NCI-H510A treated with DMSO at 0.1 percent for 48 hours (cell line): ENCODE measurements around the gene LGI2.

Experiments used
- DNase-seq: peaks from one replicate; lab custom pipeline; 2025; lab: John Stamatoyannopoulos, UW

The LGI2 gene

GRCh38 chr4:24995346-24995919 is 35.3 kb downstream of the LGI2 start:
- DNase-seq: no peak

DNA sequence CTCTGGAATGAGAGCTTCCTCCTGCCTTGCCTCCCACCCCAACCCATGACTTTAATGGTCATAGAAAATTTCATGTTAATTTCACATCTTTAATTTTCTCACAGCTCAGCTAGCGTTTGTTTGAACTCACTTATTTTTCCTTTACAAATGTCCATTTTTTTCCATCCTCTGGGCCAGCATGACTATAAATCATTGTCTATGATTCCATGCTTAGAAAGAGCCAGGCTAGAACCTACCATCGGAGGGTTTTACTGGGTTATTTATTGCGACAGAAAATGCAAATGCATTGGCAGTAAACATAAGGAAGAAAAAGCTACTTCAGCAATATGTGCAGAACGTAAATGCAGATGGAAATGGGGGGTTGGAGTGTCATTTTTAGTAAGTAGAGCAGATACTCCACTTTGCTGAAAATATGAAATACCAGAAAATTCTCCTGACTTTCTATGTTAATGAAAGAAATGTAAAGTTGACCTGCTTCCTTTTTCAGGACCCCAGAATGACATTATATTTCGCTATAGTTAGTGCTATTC is 37.1 kb downstream of the LGI2 start:
- DNase-seq: no peak

DNA sequence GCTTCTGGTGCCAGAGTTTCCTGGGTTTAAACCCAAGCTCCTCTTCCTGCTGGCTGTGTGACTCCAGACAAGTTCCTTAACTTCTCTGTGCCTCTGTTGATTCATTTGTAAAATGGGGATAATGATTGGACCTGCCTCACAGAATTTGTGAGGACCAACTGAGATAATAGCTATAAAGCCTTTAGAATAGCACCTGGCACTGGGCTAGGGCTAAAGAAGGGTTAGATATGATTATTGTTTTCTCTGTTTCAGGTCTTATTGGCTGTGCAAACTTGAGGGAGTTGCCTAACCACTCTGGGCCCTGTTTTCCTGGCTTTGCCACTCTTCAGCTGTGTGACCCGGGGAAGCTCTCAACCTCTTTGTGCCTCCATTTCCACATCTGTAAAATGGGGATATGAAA is 37.8 kb downstream of the LGI2 start:
- no peak for DNase-seq

DNA sequence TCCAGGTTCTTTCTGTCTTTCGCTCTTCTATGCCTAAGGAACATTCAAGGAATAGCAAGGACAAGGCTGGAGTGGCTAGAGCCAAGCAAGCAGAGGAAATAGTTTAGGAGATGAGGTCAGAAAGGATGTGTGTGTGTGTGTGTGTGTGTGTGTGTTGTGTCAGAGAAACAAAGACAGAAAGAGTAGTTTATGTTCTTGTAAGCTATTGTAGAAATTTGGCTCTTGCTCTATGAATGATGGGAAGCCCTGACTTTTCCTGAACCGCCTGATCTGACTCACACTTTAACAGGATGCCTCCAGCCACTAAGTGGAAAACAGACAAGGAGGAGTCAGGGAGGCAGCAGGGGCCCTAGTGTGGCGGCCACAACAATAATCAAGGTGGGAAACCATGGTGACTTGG is 39.7 kb downstream of the LGI2 start:
- DNase-seq: no peak

- DNase-seq: no peak
Observed at GRCh38 chr4:24989327-24989726, 41.4 kb downstream of the LGI2 start.

DNA sequence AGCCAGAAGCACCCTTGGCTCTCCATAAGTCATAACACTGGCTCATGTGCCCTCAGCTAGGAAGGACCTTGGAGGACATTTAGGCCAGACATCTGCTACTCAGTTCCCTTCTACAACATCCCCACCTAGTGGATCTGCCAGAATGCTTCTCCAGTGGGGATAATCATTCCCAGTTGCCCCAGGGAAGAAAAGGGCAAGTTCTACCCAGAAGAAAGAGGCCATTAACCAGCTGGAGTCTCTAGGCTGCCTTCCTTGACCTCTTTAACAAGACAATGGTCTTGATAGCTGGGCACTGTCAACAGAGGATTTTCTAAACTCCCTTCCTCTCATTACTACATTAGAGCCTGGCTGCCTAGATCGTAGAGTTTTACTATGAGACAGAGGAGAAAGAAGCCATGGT is 42.0 kb downstream of the LGI2 start:
- DNase-seq: peak; percentile 8

GRCh38 chr4:24984602-24985532 is 45.9 kb downstream of the LGI2 start:
- no peak for DNase-seq

- no peak for DNase-seq
Observed at GRCh38 chr4:24980740-24981139, 50.0 kb downstream of the LGI2 start.

- peak; percentile 68 for DNase-seq
Observed at GRCh38 chr4:24980064-24980690, 50.6 kb downstream of the LGI2 start.

- DNase-seq: no peak
Observed at GRCh38 chr4:24979554-24979953, 51.2 kb downstream of the LGI2 start.

DNA sequence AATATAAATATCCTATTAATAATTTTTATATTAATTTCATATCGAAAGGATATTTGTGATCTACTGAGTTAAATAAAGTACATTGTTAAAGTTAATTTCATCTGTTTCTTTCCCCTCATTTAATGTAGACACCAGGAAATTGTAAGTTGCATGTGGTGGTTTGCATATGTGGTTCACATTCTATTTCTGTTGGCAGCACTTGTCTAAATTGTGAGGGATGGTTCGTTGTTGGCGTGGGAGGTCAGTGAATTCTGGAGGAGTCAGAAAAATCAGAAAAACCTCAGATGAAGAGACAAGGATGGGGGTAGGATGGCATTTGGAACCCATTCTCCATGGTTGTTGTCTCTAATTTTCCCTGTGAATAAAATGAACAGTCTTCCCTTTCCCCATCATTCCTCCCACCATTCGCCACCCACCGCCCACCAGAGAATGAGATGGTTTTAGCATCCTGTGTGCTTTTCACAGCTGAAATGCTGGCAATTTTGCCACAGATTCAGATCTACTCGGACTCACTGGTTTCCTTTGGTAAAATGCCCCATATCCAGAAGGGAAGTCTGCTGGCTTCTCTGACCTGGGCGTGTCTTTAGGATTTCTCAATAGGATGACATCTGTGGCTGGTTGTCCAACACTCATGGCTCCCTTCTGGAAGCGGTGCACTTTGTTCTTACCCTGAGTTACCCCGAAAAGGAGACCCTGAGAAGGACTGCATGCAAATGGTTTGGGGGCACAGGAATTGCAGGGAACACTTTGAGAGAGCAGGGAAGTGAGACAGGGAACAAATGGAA is 52.3 kb downstream of the LGI2 start:
- DNase-seq: no peak

DNA sequence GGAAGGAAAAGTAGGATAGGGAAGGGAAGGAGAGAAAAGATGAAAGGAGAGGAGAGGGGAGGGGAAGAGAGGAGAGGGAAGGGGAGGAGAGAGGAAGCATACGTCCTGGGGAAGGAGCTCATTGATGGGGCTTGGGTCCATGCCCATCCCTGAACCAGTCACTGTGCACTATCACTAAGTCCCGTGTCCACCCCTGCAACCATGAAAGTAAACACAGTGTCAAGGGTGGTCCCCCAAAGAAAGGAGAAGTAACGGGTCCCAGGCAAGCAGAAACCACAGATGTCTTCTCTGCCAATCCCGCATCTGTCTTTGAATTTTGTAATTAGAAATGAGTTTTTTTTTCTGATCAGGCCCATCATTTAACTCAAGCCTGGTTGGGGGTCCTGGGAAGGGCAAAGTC is 55.2 kb downstream of the LGI2 start:
- no peak for DNase-seq

DNA sequence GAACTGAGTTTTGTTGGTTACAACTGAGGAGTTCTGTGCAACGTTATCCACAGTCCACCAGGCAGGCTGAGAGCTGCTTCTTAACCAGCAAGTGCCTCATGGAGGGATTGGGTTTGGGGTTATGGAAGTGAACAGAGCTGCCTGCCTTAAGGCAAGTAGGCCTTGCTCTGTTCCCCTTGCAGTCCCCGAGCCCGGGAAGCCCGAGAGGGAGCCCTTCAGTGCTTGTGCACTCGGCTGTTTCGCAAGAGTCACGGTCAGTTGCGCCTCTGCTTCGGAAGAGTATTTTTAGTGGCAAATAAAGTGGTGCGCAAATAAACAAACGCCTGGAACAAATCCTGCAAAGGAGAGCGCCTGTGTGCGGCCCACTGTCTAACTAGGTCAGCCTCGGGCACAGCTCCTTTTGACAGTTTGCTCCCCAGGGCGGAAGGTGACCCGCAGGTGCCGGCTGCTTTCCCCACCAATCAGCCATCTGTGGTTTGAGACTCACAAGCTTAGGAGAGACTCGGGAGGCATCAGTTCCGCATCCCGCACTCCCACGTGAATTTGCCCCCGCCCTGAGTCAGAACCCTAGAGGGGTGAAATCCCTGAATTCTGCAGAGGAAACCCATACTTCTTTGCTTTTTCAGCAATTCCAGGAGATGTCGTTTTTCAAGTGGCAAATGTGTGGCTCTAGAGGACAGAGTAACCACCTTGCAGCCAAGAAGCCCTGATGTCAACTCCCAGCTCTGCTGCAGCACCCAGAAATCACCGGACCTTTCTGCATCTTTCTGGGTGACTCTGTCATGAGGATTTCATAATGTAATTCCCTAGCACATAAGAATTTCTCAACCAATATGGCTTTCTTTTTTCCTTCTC is 56.8 kb downstream of the LGI2 start:
- peak; percentile 68 for DNase-seq

DNA sequence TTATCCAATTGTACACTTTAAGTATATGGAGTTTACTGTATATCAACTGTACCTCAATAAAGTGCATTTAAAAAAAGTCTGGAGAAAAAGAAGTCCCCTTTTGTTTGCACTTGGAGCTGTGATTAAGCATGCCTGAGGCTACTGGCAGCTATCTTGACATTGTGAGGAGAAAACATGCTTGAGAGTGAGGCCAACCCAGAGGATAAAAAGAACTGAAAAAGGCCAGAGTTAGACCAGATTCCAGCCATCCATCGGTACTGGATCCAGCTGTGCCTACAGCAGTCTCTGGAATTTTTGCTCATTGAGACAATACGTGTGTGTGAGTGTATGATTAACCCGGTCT is 57.4 kb downstream of the LGI2 start:
- no peak for DNase-seq

DNA sequence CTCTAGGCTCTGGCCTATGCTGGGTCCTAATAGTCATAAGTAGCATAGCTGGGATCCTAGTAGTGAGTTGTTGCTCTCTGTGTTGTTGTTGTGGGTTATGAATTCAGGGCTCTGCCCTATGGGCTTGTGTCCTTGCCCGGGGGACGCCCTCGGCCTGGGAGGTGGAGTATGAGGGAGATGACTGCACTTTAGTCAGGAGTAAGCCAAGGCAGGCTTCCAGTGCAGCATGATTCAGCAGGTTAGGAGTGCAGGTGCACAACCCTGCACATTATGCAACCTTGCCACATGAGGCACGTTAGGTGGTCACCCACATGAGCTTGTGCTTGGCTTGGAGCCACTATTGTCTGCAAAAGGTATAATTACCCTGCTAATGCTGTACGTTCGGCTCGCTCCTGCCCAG is 59.6 kb downstream of the LGI2 start:
- DNase-seq: no peak

- no peak for DNase-seq
Observed at GRCh38 chr4:24970635-24971034, 60.1 kb downstream of the LGI2 start.

GRCh38 chr4:24970191-24970590 is 60.6 kb downstream of the LGI2 start:
- DNase-seq: no peak

GRCh38 chr4:24969486-24969885 is 61.3 kb downstream of the LGI2 start:
- no peak for DNase-seq

DNA sequence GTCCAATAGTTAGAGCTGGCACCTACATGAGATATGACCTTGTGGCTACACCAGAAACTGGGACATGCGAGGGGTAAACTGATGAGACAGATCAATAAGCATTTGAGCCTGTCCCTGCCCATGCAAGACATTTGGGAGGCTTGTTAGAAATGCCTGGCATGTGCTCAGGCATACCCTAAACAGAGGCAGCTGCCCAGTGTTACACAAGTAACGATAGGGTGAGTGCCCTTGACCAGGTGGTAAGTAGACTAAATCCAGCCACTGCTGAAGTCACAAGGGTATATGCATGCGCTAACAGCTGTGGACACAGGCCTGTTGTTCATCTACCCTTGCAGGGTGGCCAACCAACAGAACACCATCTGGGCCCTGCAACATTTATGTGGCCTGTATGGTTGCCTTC is 61.8 kb downstream of the LGI2 start:
- DNase-seq: no peak

DNA sequence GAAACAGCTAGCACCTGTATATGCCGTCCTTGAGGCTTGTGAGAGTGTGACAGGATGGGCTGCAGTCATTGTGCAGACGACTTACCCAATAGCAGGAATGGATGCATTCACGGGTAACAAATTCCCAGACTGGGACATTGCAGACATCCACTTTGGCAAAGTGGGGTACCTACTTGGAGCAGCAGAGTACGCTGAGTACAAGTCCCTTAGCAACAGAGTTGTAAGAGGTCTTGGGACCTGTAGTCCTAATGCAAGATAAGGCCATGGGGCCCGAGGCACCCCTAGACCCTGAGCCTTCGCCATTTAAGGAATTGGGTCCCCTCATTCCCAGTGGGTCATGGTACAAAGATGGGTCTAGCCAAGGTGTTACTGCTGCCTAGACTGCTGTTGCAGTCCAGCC is 62.5 kb downstream of the LGI2 start:
- DNase-seq: no peak

DNA sequence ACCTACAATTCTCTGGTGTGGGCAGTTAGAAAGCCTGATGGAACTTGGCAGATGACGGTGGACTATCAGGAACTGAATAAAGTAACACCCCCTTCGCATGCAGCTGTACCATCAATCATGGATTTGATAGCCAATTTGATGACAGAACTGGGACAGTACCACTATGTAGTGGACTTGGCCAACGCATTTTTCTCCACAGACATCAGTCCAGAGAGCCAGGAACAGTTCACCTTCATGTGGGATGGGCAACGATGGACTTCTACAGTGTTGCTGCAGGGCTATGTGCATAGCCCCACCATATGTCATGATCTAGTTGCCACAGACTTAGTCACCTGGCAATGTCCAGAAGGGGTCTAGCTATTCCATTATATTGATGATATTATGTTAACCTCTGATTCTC is 63.4 kb downstream of the LGI2 start:
- DNase-seq: no peak
